ENCODE measurements around the gene PLAGL1.
"Not testable (repeated sequence)": the region's sequence is repeated elsewhere in the genome, so short reads cannot be mapped to it uniquely, and the experiment has no call there.

Gene PLAGL1, protein sequence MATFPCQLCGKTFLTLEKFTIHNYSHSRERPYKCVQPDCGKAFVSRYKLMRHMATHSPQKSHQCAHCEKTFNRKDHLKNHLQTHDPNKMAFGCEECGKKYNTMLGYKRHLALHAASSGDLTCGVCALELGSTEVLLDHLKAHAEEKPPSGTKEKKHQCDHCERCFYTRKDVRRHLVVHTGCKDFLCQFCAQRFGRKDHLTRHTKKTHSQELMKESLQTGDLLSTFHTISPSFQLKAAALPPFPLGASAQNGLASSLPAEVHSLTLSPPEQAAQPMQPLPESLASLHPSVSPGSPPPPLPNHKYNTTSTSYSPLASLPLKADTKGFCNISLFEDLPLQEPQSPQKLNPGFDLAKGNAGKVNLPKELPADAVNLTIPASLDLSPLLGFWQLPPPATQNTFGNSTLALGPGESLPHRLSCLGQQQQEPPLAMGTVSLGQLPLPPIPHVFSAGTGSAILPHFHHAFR

GRCh38 chr6:144008120-144008811 is at the start of gene PLAGL1:
Gene PLAGL1 (minus strand): TSS chr6:144008259. CDS start chr6:143948136, 60,123 bp downstream.
- DNase-seq = peak; percentile 72

DNA sequence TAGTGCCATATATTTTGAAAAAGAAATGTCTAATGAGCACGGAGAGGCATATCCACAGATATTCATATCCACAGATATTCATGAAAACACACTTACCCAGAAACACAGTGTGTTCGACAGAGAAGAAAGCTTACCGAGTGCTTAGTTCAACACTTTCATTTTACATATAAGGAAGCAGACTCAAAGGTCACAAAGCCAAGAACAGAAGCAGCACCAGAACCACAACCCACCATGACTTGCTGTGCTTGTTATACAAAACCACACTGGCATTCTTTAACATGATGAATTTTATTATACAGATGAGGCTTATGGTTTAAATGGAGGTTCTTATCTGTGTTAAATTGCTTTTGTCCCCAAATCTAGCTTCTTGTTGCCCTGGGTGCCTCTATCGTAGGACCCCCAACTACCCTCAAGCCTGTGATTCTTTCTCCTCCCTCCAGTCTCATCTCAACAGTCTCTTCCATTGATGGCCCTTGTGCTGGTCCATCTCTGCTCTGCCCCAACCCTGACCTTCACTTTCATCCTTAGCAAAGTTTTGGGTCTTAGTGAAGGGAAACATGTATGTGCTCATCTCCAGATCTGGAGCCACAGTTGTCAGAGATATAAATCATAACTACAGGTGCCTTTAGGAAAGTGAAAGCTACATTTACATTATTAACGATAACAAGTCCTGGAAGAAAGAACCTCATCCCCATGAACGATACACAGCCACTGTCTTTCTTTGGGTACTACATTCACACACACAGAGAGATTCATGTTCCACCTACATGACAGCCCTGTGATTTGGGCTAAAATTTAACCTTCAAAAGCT is 47.3 kb upstream of the PLAGL1 start:
- DNase-seq = peak; percentile 83

- no peak for DNase-seq
These were observed 45.5 kb upstream of the PLAGL1 start for GRCh38 chr6:144053601-144054000.

DNA sequence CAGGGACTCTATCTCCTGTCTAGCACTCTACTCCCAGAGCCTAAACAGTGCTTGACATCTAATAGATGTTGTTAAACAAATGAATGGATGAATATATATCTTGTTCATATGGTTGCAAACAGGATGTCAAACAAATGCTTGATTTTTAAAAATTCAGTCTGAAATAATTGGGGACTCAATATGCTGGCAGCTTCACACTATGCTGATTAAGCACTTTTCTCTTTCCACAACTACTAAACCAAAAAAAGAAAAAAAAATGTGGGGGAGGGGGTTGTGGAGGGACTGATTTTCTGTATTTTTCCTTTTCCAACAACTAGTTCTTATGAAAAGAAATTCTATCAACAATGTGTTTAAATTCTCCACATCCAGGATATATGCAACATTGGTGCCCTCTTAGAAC is 44.4 kb upstream of the PLAGL1 start:
- no peak for DNase-seq

DNA sequence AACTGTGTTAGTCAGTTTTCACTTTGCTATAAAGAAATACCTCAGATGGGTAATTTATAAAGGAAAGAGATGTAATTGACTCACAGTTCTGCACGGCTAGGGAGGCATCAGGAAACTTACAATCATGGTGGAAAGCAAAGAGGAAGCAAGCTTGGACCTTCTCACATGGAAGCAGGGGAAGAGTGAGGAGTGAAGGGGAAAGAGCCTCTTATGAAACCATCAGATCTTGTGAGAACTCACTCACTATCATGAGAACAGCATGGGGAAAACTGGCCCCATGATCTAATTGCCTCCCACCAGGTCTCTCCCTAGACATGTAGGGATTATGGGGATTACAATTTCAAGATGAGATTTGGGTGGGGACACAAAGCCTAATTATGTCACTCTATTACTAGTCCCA is 41.3 kb upstream of the PLAGL1 start:
- no peak for DNase-seq

- no peak for DNase-seq
These were observed 39.6 kb upstream of the PLAGL1 start for GRCh38 chr6:144047688-144048087.

DNA sequence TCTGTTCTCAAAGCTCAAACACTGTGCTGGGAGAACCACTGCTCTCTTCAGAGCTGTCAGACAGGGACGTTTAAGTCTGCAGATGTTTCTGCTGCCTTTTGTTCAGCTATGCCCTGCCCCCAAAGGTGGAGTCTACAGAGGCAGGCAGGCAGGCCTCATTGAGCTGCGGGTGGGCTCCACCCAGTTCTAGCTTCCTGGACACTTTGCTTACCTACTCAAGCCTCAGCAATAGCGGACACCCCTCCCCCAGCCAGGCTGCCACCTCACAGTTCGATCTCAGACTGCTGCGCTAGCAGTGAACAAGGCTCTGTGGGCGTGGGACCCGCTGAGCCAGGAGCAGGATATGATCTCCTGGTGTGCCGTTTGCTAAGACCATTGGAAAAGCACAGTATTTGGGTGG is 38.6 kb upstream of the PLAGL1 start:
- DNase-seq = not testable (repeated sequence)

GRCh38 chr6:144044989-144045388 is 36.9 kb upstream of the PLAGL1 start:
- not testable (repeated sequence) for DNase-seq

DNA sequence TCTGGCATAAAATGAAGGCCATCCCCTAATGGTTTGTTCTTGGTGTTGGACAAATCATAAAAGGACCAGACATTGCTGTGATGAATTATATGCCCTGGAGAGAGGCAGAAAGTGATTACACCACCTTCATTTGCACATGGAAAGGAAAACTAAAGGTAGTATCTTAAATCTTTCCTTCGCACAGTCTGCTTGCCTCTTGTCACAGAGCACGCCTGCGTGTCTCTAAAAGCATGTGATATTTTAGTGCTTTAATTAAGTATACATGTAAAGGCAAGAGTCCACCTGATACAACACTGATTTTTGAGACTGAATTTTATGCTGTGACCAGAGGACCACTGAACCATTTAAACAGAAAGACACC is 28.8 kb upstream of the PLAGL1 start:
- no peak for DNase-seq

- DNase-seq = peak; percentile 54
These were observed 28.2 kb upstream of the PLAGL1 start for GRCh38 chr6:144036064-144036834.

- DNase-seq = no peak
These were observed 27.4 kb upstream of the PLAGL1 start for GRCh38 chr6:144035416-144035815.

DNA sequence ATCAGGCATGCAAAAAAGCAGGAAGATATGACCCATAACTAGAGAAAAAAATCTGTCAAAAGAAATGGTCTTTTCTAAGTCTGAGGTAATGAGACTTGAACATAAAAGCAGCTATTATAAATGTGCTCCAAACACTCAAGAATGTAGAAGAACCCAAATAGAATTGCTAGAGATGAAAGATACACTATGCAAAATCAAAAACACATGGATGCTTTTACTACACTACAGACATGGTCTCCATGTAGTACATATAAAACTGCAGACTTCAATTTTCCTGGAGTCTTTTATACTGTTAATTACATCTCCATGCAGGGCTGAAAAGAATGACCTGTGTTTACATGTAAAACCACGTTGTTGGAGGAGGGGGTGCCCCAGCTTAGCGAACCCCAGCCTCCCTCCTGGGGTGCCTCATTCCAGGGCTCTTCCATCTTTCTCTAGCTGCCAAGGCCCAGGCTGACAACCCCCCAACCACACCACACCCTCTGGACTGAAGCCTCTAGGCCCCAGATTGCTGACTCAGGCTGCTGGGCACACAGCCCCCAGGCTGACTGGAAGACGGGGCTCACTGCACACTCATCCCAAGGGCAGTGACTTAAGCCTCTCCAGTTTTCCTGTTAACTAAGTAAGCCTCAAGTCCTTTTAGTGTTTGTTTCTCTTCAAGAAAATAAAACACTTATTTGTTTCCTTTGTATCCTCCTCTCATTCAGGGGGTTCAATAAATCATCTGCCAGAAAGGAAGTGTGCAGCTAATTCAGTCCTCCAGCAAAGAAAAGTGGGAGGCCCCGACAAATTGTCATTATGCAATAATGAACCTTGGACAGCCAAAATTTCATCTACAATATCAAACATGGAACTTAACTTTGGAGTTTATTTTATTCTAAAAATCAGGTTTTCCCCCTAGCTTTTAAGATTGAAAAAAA is 26.0 kb upstream of the PLAGL1 start:
- DNase-seq = no peak

DNA sequence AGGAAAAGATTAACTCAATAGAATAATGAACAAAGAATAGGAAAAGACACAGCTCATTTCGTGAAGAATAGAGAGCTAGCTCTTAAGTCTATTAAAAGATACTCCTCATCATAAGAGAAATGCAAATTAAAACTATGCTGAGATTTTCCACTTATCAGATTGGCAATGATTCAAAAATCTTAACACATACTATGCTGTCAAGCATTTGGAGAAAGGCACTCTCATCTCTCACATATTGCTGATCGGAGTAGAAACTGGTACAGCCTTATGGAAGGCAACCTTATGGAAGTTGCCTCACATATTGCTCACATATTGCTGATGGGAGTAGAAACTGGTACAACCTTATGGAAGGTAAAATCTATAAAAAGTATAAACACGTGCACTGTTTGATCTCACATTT is 21.4 kb upstream of the PLAGL1 start:
- no peak for DNase-seq

DNA sequence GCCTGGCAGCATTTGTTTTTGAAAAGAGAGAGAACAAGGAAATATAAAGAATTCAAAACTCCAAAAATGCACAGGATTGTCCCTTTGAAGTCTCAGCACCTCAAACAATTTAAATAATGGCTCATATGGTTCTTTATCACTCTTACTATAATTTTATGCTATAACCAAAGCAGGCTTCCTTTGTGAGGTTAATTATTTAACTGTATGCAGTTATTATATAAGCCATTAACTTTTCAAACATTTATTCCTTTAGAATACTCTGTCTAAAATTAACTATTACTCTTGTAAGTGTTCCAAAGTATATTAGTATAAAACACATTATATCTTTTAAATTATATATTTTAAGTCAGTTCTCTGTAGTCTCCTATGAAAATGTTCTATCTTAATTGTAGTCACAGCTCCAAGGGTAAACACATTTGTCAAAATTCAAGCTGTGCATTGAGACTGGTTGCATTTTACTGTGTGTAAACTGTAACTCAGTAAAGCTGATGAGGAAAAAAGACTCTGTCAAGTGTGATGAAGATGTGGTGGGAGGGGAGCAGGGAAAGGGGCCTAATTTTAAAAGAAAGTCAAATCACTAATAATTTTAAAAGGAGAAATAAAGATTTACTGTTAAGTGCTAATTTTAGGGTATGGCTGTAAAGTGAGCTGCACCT is 20.0 kb upstream of the PLAGL1 start:
- no peak for DNase-seq

DNA sequence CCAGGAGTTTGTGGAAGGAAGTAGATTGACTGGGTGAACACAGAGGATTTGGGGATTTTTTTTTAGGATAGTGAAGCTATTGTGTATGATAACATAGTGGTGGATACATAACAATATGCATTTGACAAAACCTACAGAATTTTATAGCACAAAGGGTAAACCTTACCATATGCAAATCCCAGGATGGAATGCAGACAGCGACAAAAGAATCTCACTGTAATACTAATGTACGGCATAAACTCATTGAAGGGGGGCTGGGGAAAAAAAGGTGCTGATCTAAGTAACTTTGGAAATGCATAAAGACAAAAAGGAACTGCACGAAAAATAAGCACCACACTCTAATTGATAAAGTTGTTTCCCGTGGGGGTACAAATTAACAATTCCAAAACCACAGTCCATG is 15.2 kb upstream of the PLAGL1 start:
- no peak for DNase-seq

- DNase-seq = peak; percentile 33
These were observed 11.9 kb upstream of the PLAGL1 start for GRCh38 chr6:144019929-144020328.

- peak; percentile 23 for DNase-seq
These were observed 9.4 kb upstream of the PLAGL1 start for GRCh38 chr6:144017166-144018094.

DNA sequence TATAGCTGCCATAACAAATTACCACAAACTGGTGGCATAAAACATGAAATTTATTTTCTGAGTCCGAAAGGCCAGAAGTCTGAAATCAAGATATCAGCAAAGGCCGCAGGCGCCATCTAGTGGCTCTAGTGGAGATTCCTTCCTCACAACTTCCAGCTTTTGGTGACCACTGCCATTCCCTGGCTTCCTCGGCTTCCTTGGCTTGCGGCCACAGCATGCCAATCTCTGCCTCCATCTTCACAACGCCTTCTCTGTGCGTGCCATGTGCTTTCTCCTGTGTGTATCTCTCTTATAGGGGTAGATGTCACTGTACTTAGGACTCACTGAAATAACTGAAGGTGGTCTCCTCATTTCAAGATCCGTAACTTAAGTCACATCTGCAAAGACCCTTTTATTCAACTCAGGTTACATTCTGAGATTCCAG is 5.4 kb upstream of the PLAGL1 start:
- DNase-seq = peak; percentile 93

- no peak for DNase-seq
These were observed 4.5 kb upstream of the PLAGL1 start for GRCh38 chr6:144012534-144012933.

GRCh38 chr6:144009628-144010027 is 1.6 kb upstream of the PLAGL1 start:
- DNase-seq = not testable (repeated sequence)
